Astrocyte (in vitro differentiated cells and primary cell): Measurements from ENCODE around the gene UNC93A.
"Not testable (repeated sequence)": the region's sequence is repeated elsewhere in the genome, so short reads cannot be mapped to it uniquely, and the experiment has no call there.

Experiments used
- CTCF ChIP-seq: IDR thresholded peaks from 2 replicates; pipeline ENCODE4 v1.5.1; 2011; ENCODE audit warnings: low read depth, mild to moderate bottlenecking, inconsistent platforms, low read length, moderate library complexity; ENCODE audit not compliant: insufficient read depth
- EZH2 ChIP-seq: IDR thresholded peaks from 2 replicates; pipeline ENCODE4 v1.6.1; 2012; ENCODE audit warnings: mild to moderate bottlenecking, low read length, inconsistent platforms; ENCODE audit not compliant: insufficient read depth

GRCh38 chr6:167309355-167310192, 18.5 kb downstream of the UNC93A start:
- TF ChIP-seq CTCF, EZH2: not testable (repeated sequence)
